GM21526 (cell line): ENCODE measurements around the gene BCL11B.

Experiments
- ATAC-seq: cut with Tn5 transposase; IDR thresholded peaks from one replicate; pipeline ENCODE4 v1.9.1; 2021; ENCODE audit warnings: moderate library complexity; ENCODE audit not compliant: unreplicated experiment, low FRiP score

The BCL11B gene

GRCh38 chr14:99143126-99143525 lies 128.9 kb downstream of the BCL11B start:
- ATAC-seq = no peak

GRCh38 chr14:99141236-99141635 lies 130.8 kb downstream of the BCL11B start:
- no peak for ATAC-seq

- no peak for ATAC-seq
Measured at GRCh38 chr14:99138999-99139865, 132.8 kb downstream of the BCL11B start.

- no peak for ATAC-seq
Measured at GRCh38 chr14:99137913-99138571, 134.0 kb downstream of the BCL11B start.

GRCh38 chr14:99137001-99137700 lies 134.8 kb downstream of the BCL11B start:
- ATAC-seq = no peak

- no peak for ATAC-seq
Measured at GRCh38 chr14:99136401-99136800, 135.6 kb downstream of the BCL11B start.

GRCh38 chr14:99136047-99136400 lies 136.0 kb downstream of the BCL11B start:
- ATAC-seq = no peak

GRCh38 chr14:99134516-99135046 lies 137.4 kb downstream of the BCL11B start:
- ATAC-seq = no peak

GRCh38 chr14:99133636-99134515 lies 138.1 kb downstream of the BCL11B start:
- ATAC-seq = no peak

- no peak for ATAC-seq
Measured at GRCh38 chr14:99132821-99133635, 139.0 kb downstream of the BCL11B start.

- no peak for ATAC-seq
Measured at GRCh38 chr14:99131632-99132271, 140.2 kb downstream of the BCL11B start.

GRCh38 chr14:99129998-99130397 lies 142.0 kb downstream of the BCL11B start:
- ATAC-seq = no peak

- ATAC-seq = no peak
Measured at GRCh38 chr14:99129211-99129696, 142.7 kb downstream of the BCL11B start.

GRCh38 chr14:99128185-99128584 lies 143.8 kb downstream of the BCL11B start:
- ATAC-seq = no peak

- no peak for ATAC-seq
Measured at GRCh38 chr14:99127651-99128167, 144.3 kb downstream of the BCL11B start.

GRCh38 chr14:99125616-99126431 lies 146.2 kb downstream of the BCL11B start:
- no peak for ATAC-seq

GRCh38 chr14:99125113-99125512 lies 146.9 kb downstream of the BCL11B start:
- ATAC-seq = no peak
